MM.1S (cell line): ENCODE measurements around the gene CIBAR2.

ENCODE experiments used
- CTCF ChIP-seq: fragments of 300-600 bp; sonication (generic); IDR thresholded peaks from 2 replicates; pipeline ENCODE4 v1.5.1; 2016; ENCODE audit warnings: antibody characterized with exemption, low read length, mixed read lengths
- EZH2 ChIP-seq: fragments of 300-600 bp; sonication (generic); optimal IDR thresholded peaks from 2 replicates; pipeline ENCODE3; 2017; ENCODE audit warnings: low read depth, mild to moderate bottlenecking, antibody characterized with exemption, low read length, mixed read lengths

DNA sequence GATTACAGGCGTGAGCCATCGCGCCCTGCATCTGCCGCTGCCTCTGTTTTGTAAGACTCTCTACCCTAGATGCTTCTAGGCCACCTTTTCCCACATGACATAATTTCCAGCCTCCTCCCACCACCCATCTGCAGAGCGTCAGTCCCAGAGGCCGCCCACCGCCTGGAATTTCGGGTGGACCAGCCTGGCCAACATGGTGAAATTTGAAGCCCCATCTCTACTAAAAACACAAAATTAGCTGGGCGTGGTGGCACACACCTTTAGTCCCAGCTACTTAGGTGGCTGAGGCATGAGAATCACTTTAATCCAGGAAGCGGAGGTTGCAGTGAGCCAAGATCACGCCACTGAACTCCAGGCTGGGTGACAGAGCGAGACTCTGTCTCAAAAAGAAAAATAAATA lies 5.1 kb upstream of the CIBAR2 start:
- TF ChIP-seq CTCF (no peak), EZH2 (no peak)
